OCI-LY1 (cell line): ENCODE measurements around the gene HCRTR1.

Source experiments
- CTCF ChIP-seq: fragments of 200-600 bp; sonication (generic), shearing (Covaris generic); IDR thresholded peaks from 2 replicates; pipeline ENCODE4 v1.5.1; 2017; ENCODE audit warnings: mild to moderate bottlenecking, antibody characterized with exemption, low read length, moderate library complexity, mixed read lengths
- EZH2 ChIP-seq: fragments of 200-600 bp; sonication (generic), shearing (Covaris generic); IDR thresholded peaks from 2 replicates; pipeline ENCODE4 v1.8.0; 2017; ENCODE audit warnings: borderline replicate concordance, mixed run types, mild to moderate bottlenecking, antibody characterized with exemption, low read length, moderate library complexity, mixed read lengths

GRCh38 chr1:31650161-31651088, 32.9 kb downstream of the HCRTR1 start:
- TF ChIP-seq CTCF = no peak
- no peak for TF ChIP-seq EZH2
